Caco-2 (cell line): ENCODE results near the gene SRPK2. TPM values are rescaled to one million over a fixed set of nuclear protein-coding genes. Genes with fewer than 3 reads are reported as not detected.

Experiments
- BruUV-seq: library from RNA; stranded (reverse); fragments of 400-500 nt; replicated peaks from 2 replicates; lab custom pipeline; 2021; lab: Mats Ljungman, UMichigan
- CTCF ChIA-PET: fragments of 300-600 bp; sonication (Branson Sonifier 250); formaldehyde crosslinking; loops from one replicate; lab custom pipeline; 2022; ENCODE audit warnings: antibody characterized with exemption; lab: Charles Lee
- POLR2A ChIA-PET: fragments of 300-600 bp; sonication (Branson Sonifier 250); formaldehyde crosslinking; loops from one replicate; lab custom pipeline; 2022; ENCODE audit warnings: antibody characterized with exemption; lab: Charles Lee
- DNase-seq, 2 experiments: peaks; one replicate each; pipeline versions ENCODE4 v3.0.0 to v3.0.0-alpha.2; 2020 to 2022
- H3K27me3 ChIP-seq: replicated peaks from 2 replicates; pipeline ENCODE4 v1.6.0; 2011; ENCODE audit warnings: low read length; ENCODE audit not compliant: control insufficient read depth, insufficient read depth
- H3K36me3 ChIP-seq: 2 replicates; pipeline ENCODE4 v1.5.1; 2011; ENCODE audit warnings: low read length; ENCODE audit not compliant: control insufficient read depth, insufficient read depth
- H3K4me1 ChIP-seq: fragments of 250-450 bp; sonication (Bioruptor Pico); 2 replicates; pipeline ENCODE4 v1.5.1; 2020; ENCODE audit warnings: mild to moderate bottlenecking
- H3K4me3 ChIP-seq: 2 replicates; pipeline ENCODE4 v1.5.1; 2011; ENCODE audit warnings: low read depth, mild to moderate bottlenecking, control low read depth, low read length
- H3K9me3 ChIP-seq: fragments of 250-450 bp; sonication (Bioruptor Pico); 2 replicates; pipeline ENCODE4 v1.5.1; 2020; ENCODE audit warnings: mild to moderate bottlenecking, moderate library complexity
- H3K27ac Mint-ChIP-seq: one replicate; pipeline ENCODE4 v1.8.0; 2022; ENCODE audit warnings: mixed read lengths; ENCODE audit not compliant: unreplicated experiment
- H3K27me3 Mint-ChIP-seq: one replicate; pipeline ENCODE4 v1.8.0; 2022; ENCODE audit warnings: mixed read lengths; ENCODE audit not compliant: insufficient read depth, unreplicated experiment
- H3K36me3 Mint-ChIP-seq: one replicate; pipeline ENCODE4 v1.8.0; 2022; ENCODE audit warnings: mild to moderate bottlenecking, mixed read lengths; ENCODE audit not compliant: insufficient read depth, unreplicated experiment
- H3K4me1 Mint-ChIP-seq: one replicate; pipeline ENCODE4 v1.8.0; 2022; ENCODE audit warnings: low read depth, mixed read lengths; ENCODE audit not compliant: unreplicated experiment
- H3K4me3 Mint-ChIP-seq: one replicate; pipeline ENCODE4 v1.8.0; 2022; ENCODE audit warnings: mild to moderate bottlenecking, moderate library complexity, mixed read lengths; ENCODE audit not compliant: unreplicated experiment
- H3K9me3 Mint-ChIP-seq: one replicate; pipeline ENCODE4 v1.8.0; 2022; ENCODE audit warnings: mixed read lengths; ENCODE audit not compliant: unreplicated experiment
- intact Hi-C: fragments of 100-400 bp; cut with micrococcal nuclease; formaldehyde crosslinking; loops from one replicate; pipeline ENCODE4 v1.10.0; 2022; ENCODE audit not compliant: unreplicated experiment
- total RNA-seq: library from RNA; stranded (reverse); gene quantifications from 2 replicates; pipeline ENCODE4 v1.2.3, GENCODE V29; 2022
- TF ChIP-seq, protein P1 (sequence below), 2 experiments: fragments of 200-600 bp in 1 of 2; IDR thresholded peaks; 1 replicate in 1 of 2; 2 replicates in 1 of 2; pipeline versions ENCODE4 v1.5.1 to v1.8.0; 2011 to 2022; ENCODE audit warnings: antibody characterized with exemption in 1 of 2, control low read depth in 1 of 2, inconsistent platforms in 1 of 2, low read depth in 1 of 2, low read length in 1 of 2, mild to moderate bottlenecking in 1 of 2, moderate library complexity in 1 of 2; ENCODE audit not compliant: insufficient read depth in 1 of 2, severe bottlenecking in 1 of 2, unreplicated experiment in 1 of 2

The SRPK2 gene
- total RNA-seq, 1 experiment from 2014 or later = 39.9 TPM

DNA sequence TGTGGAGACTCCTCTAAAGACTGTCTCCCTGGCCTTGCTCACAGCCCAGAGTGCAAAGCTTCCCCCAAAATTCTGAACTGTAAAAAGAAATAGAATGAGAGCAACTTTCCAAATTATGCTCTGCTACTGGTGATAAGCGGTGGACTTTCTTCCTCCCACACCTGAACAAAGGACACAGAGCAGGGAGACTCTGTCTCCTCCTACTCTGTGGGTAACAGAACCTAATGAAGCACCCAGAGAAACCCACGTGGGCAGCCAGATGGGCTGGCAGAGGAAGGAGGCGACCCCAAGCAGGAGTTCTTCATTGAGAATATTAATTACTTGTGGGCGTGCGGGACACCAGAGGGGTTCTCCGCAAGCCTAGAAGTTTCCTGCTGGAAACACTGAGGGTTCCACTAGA lies 235.2 kb downstream of the SRPK2 start:
- Mint-ChIP-seq H3K27me3 (no peaks in the 10 kb centered on the region), H3K36me3 (peaks cover 22% of the 10 kb centered on the region), H3K27ac (no peak overlapping the region), H3K9me3 (no peaks in the 10 kb centered on the region), H3K4me3 (no peak overlapping the region), H3K4me1 (no peaks in the 10 kb centered on the region)
- BruUV-seq = no TSS peak
- no peaks in the 10 kb centered on the region for H3K9me3 ChIP-seq
- ChIA-PET POLR2A (no interaction called here), CTCF (no interaction called here)
- H3K4me3 ChIP-seq = no peak overlapping the region
- TF ChIP-seq, protein P1, sequence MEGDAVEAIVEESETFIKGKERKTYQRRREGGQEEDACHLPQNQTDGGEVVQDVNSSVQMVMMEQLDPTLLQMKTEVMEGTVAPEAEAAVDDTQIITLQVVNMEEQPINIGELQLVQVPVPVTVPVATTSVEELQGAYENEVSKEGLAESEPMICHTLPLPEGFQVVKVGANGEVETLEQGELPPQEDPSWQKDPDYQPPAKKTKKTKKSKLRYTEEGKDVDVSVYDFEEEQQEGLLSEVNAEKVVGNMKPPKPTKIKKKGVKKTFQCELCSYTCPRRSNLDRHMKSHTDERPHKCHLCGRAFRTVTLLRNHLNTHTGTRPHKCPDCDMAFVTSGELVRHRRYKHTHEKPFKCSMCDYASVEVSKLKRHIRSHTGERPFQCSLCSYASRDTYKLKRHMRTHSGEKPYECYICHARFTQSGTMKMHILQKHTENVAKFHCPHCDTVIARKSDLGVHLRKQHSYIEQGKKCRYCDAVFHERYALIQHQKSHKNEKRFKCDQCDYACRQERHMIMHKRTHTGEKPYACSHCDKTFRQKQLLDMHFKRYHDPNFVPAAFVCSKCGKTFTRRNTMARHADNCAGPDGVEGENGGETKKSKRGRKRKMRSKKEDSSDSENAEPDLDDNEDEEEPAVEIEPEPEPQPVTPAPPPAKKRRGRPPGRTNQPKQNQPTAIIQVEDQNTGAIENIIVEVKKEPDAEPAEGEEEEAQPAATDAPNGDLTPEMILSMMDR (IDR thresholded peaks at IDR 0.05; ENCODE audit: insufficient read depth in 1 of 2, low read depth in 1 of 2, low read length in 1 of 2, severe bottlenecking in 1 of 2, unreplicated experiment in 1 of 2) = no peak
- no peaks in the 10 kb centered on the region for H3K4me1 ChIP-seq
- H3K36me3 ChIP-seq = no peaks in the 10 kb centered on the region
- H3K27me3 ChIP-seq = no peaks in the 10 kb centered on the region
- no peak for DNase-seq
- intact Hi-C loops = no loop called here

DNA sequence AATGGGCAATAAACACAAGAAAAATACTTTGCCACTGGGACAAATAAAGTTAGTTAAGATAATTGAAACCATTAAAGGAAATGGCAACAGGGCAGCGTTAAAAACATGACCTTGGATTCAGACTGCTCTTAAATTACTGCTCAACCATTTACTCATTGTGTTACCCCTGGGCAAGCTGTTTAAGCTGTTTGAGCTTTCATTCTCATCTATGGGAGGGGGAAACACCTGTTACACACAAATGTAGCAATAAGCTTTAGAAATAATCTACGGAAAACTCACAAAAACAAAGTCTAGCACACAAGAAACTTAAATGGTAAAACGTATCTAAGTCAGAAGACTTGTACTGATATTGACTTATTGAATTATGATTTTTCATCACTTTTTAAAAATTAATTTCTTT lies 237.6 kb downstream of the SRPK2 start:
- intact Hi-C loops = no loop called here
- TF ChIP-seq, protein P1 (IDR thresholded peaks at IDR 0.05; ENCODE audit: insufficient read depth in 1 of 2, low read depth in 1 of 2, low read length in 1 of 2, severe bottlenecking in 1 of 2, unreplicated experiment in 1 of 2) = no peak
- Histone ChIP-seq H3K36me3 (no peaks in the 10 kb centered on the region), H3K9me3 (no peaks in the 10 kb centered on the region), H3K4me1 (no peaks in the 10 kb centered on the region), H3K27me3 (no peaks in the 10 kb centered on the region), H3K4me3 (no peak overlapping the region)
- Mint-ChIP-seq H3K36me3 (peaks cover 22% of the 10 kb centered on the region), H3K4me1 (no peaks in the 10 kb centered on the region), H3K9me3 (no peaks in the 10 kb centered on the region), H3K4me3 (no peak overlapping the region), H3K27me3 (no peaks in the 10 kb centered on the region), H3K27ac (no peak overlapping the region)
- DNase-seq = no peak
- POLR2A ChIA-PET = no interaction called here
- CTCF ChIA-PET = no interaction called here
- BruUV-seq = no TSS peak

DNA sequence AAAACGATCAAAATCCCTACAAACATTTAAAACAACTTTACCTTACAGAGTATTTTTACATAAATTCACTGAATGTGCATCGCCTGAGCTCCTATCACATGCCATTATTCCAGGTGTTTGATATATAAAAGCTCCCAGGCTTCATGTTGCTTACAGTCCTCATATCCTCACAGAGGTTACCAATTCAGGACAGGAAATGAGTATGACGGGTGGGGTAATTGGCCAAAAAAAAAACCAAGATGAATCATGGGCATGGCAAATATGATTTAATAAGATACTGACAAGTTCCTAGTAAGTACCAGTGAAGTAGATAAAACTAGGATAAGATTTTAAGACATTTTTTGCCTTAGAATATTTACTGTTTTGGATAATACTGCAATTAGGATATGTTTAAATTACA lies 238.9 kb downstream of the SRPK2 start:
- intact Hi-C loops = loop anchor here (10.0 kb wide), 1 partner anchor 275 kb away; no protein-coding TSS in a partner anchor
- DNase-seq = no peak
- no peak overlapping the region for H3K27ac Mint-ChIP-seq
- Histone ChIP-seq H3K4me1 (no peaks in the 10 kb centered on the region), H3K36me3 (no peaks in the 10 kb centered on the region), H3K27me3 (no peaks in the 10 kb centered on the region), H3K9me3 (no peaks in the 10 kb centered on the region), H3K4me3 (no peak overlapping the region)
- ChIA-PET CTCF (no interaction called here), POLR2A (no interaction called here)
- BruUV-seq = no TSS peak
- no peaks in the 10 kb centered on the region for H3K4me1 Mint-ChIP-seq
- no peak overlapping the region for H3K4me3 Mint-ChIP-seq
- H3K36me3 Mint-ChIP-seq = peaks cover 13% of the 10 kb centered on the region
- TF ChIP-seq, protein P1 (IDR thresholded peaks at IDR 0.05; ENCODE audit: insufficient read depth in 1 of 2, low read depth in 1 of 2, low read length in 1 of 2, severe bottlenecking in 1 of 2, unreplicated experiment in 1 of 2) = no peak
- H3K9me3 Mint-ChIP-seq = no peaks in the 10 kb centered on the region
- no peaks in the 10 kb centered on the region for H3K27me3 Mint-ChIP-seq
